GM23338 (cell line): ENCODE measurements around the gene ANO6. TPM values are rescaled to one million over a fixed set of nuclear protein-coding genes. Genes with fewer than 3 reads are reported as not detected.

Experiments used
- ATAC-seq: fragments of 200-7000 bp; cut with Tn5 transposase; 3 replicates; pipeline ENCODE4 v1.9.1; 2020
- DNase-seq: peaks from one replicate; pipeline ENCODE4 v3.0.0-alpha.2; 2015; ENCODE audit warnings: low spot score
- H2AFZ ChIP-seq: fragments of 200-600 bp; sonication (generic); 2 replicates; pipeline ENCODE4 v1.8.0; 2016; ENCODE audit warnings: antibody characterized with exemption, mild to moderate bottlenecking, moderate library complexity
- H3F3A ChIP-seq: fragments of 200-600 bp; sonication (generic); replicated peaks from 2 replicates; pipeline ENCODE4 v1.8.0; 2017; ENCODE audit warnings: antibody characterized with exemption, mixed run types, low read depth
- H3K27ac ChIP-seq: fragments of 200-600 bp; sonication (generic); 2 replicates; pipeline ENCODE4 v1.6.1; 2016; ENCODE audit warnings: low read depth
- H3K27me3 ChIP-seq: fragments of 200-600 bp; sonication (generic); 2 replicates; pipeline ENCODE4 v1.8.0; 2016; ENCODE audit warnings: mild to moderate bottlenecking, mixed run types, moderate library complexity; ENCODE audit not compliant: insufficient read depth
- H3K36me3 ChIP-seq: fragments of 200-600 bp; sonication (generic); 2 replicates; pipeline ENCODE4 v1.8.0; 2016; ENCODE audit warnings: mild to moderate bottlenecking; ENCODE audit not compliant: insufficient read depth
- H3K4me1 ChIP-seq: fragments of 200-600 bp; sonication (generic); 2 replicates; pipeline ENCODE4 v1.8.0; 2016; ENCODE audit warnings: mild to moderate bottlenecking, moderate library complexity; ENCODE audit not compliant: insufficient read depth
- H3K4me2 ChIP-seq: fragments of 200-600 bp; sonication (generic); 2 replicates; pipeline ENCODE4 v1.7.1; 2017; ENCODE audit warnings: mixed run types
- H3K4me3 ChIP-seq: fragments of 200-600 bp; sonication (generic); 2 replicates; pipeline ENCODE4 v1.6.1; 2016; ENCODE audit warnings: mixed run types
- H3K79me2 ChIP-seq: fragments of 200-600 bp; sonication (generic); replicated peaks from 2 replicates; pipeline ENCODE4 v1.8.0; 2017; ENCODE audit warnings: mild to moderate bottlenecking; ENCODE audit not compliant: insufficient read depth
- H3K9me2 ChIP-seq: fragments of 200-600 bp; sonication (generic); 2 replicates; pipeline ENCODE4 v1.8.0; 2017; ENCODE audit not compliant: insufficient read depth
- H4K20me1 ChIP-seq: fragments of 200-600 bp; sonication (generic); replicated peaks from 2 replicates; pipeline ENCODE4 v1.8.0; 2017; ENCODE audit warnings: mild to moderate bottlenecking; ENCODE audit not compliant: insufficient read depth
- H3K27ac Mint-ChIP-seq: 2 replicates; pipeline ENCODE4 v1.8.0; 2020; ENCODE audit warnings: inconsistent platforms, mild to moderate bottlenecking, moderate library complexity, mixed read lengths
- H3K27me3 Mint-ChIP-seq: 3 replicates; pipeline ENCODE4 v1.8.0; 2022; ENCODE audit warnings: low read depth, mild to moderate bottlenecking, moderate library complexity, mixed read lengths, inconsistent platforms; ENCODE audit not compliant: insufficient read depth, poor library complexity
- H3K36me3 Mint-ChIP-seq: 3 replicates; pipeline ENCODE4 v1.8.0; 2021; ENCODE audit warnings: low read depth, mild to moderate bottlenecking, inconsistent platforms, moderate library complexity, mixed read lengths
- H3K4me1 Mint-ChIP-seq: 3 replicates; pipeline ENCODE4 v1.8.0; 2020; ENCODE audit warnings: mild to moderate bottlenecking, inconsistent platforms, mixed read lengths
- H3K4me3 Mint-ChIP-seq: 3 replicates; pipeline ENCODE4 v1.8.0; 2021; ENCODE audit warnings: moderate library complexity, mild to moderate bottlenecking, inconsistent platforms, mixed read lengths
- H3K9me3 Mint-ChIP-seq: 3 replicates; pipeline ENCODE4 v1.8.0; 2020; ENCODE audit warnings: moderate library complexity, mild to moderate bottlenecking, inconsistent platforms, mixed read lengths
- CREB1 ChIP-seq: fragments of 250-450 bp; sonication (Bioruptor Pico); IDR thresholded peaks from 2 replicates; pipeline ENCODE4 v1.5.0; 2020; ENCODE audit warnings: low read depth, mild to moderate bottlenecking, moderate library complexity
- ETS1 ChIP-seq: IDR thresholded peaks from 2 replicates; pipeline ENCODE4 v1.6.1; 2016; ENCODE audit warnings: antibody characterized with exemption
- EZH2 ChIP-seq: fragments of 200-600 bp; sonication (generic); IDR thresholded peaks from one replicate; pipeline ENCODE4 v1.8.0; 2017; ENCODE audit warnings: antibody characterized with exemption, mild to moderate bottlenecking, low read depth; ENCODE audit not compliant: unreplicated experiment
- EZH2phosphoT487 ChIP-seq: fragments of 200-600 bp; sonication (generic); IDR thresholded peaks from one replicate; pipeline ENCODE4 v1.8.1; 2018; ENCODE audit warnings: antibody characterized with exemption; ENCODE audit not compliant: unreplicated experiment
- JUNB ChIP-seq: IDR thresholded peaks from one replicate; pipeline ENCODE4 v1.6.1; 2016; ENCODE audit warnings: antibody characterized with exemption; ENCODE audit not compliant: unreplicated experiment
- NANOG ChIP-seq: IDR thresholded peaks from 2 replicates; pipeline ENCODE4 v1.6.1; 2016; ENCODE audit warnings: antibody characterized with exemption, borderline replicate concordance
- POLR2AphosphoS5 ChIP-seq: IDR thresholded peaks from 2 replicates; pipeline ENCODE4 v1.6.1; 2016; ENCODE audit warnings: antibody characterized with exemption, low read depth
- REST ChIP-seq: IDR thresholded peaks from one replicate; pipeline ENCODE4 v1.6.1; 2018; ENCODE audit warnings: antibody characterized with exemption; ENCODE audit not compliant: unreplicated experiment
- STAT1 ChIP-seq: IDR thresholded peaks from one replicate; pipeline ENCODE4 v1.6.1; 2016; ENCODE audit warnings: antibody characterized with exemption; ENCODE audit not compliant: unreplicated experiment
- ZNF114 ChIP-seq: fragments of 250-450 bp; sonication (Bioruptor Pico); IDR thresholded peaks from 2 replicates; pipeline ENCODE4 v1.5.0; 2020; ENCODE audit warnings: mild to moderate bottlenecking, moderate library complexity
- ZNF331 ChIP-seq: fragments of 250-450 bp; sonication (Bioruptor Pico); IDR thresholded peaks from 2 replicates; pipeline ENCODE4 v1.5.0; 2020; ENCODE audit warnings: low read depth, mild to moderate bottlenecking, moderate library complexity
- ZNF462 ChIP-seq: fragments of 250-450 bp; sonication (Bioruptor Pico); IDR thresholded peaks from 2 replicates; pipeline ENCODE4 v1.5.0; 2020; ENCODE audit warnings: mild to moderate bottlenecking, moderate library complexity
- polyA plus RNA-seq: library from polyadenylated mRNA; unstranded; fragments of >200 nt; fragmentation: Nextera tagmentation; extraction: Ambion mirVana; gene quantifications from 2 replicates; pipeline ENCODE4 v1.2.1, GENCODE V29; 2016
- total RNA-seq: library from RNA; depleted of rRNA; stranded (reverse); fragments of >200 nt; shearing (Covaris generic); gene quantifications from 2 replicates; pipeline ENCODE4 v1.2.3, GENCODE V29; 2014
- TF ChIP-seq, protein P1 (sequence below), 2 experiments: fragments of 200-600 bp in 1 of 2; sonication (generic) in 1 of 2; conservative IDR thresholded peaks; 2 replicates each; pipeline versions ENCODE4 v1.5.1 to v1.6.1; 2016 to 2017; ENCODE audit warnings: antibody characterized with exemption in 2 of 2, low read depth in 2 of 2, mild to moderate bottlenecking in 2 of 2, moderate library complexity in 1 of 2

Gene ANO6
- total and polyA plus RNA-seq, 2 experiments from 2014 or later, result 21.1 to 48.9 TPM

GRCh38 chr12:45322810-45323209 is 106.9 kb downstream of the ANO6 start:
- peaks cover 7% of the 10 kb centered on the region; the same call in 2 of the 3 replicates for H3K4me1 Mint-ChIP-seq
- peaks cover 11% of the 10 kb centered on the region; the same call in 1 of the 2 replicates for H4K20me1 ChIP-seq
- no peak overlapping the region for H3K4me3 Mint-ChIP-seq
- no peaks in the 10 kb centered on the region for H3K36me3 ChIP-seq
- H3K79me2 ChIP-seq, result peaks cover 21% of the 10 kb centered on the region
- no peak for DNase-seq
- H3K27ac ChIP-seq, result no peak overlapping the region
- H3F3A ChIP-seq, result no peaks in the 10 kb centered on the region
- peaks cover 6% of the 10 kb centered on the region for H3K36me3 Mint-ChIP-seq
- H3K9me2 ChIP-seq, result no peaks in the 10 kb centered on the region
- TF ChIP-seq STAT1, result no peak
- TF ChIP-seq REST, result no peak
- no peak for TF ChIP-seq NANOG
- TF ChIP-seq EZH2phosphoT487, result no peak
- TF ChIP-seq ZNF114, result no peak
- TF ChIP-seq EZH2, result no peak
- TF ChIP-seq JUNB, result no peak
- no peak for TF ChIP-seq POLR2AphosphoS5
- no peak for TF ChIP-seq ZNF331
- no peak for TF ChIP-seq CREB1 (CRISPR knock-in tag)
- TF ChIP-seq ETS1, result no peak
- no peak for TF ChIP-seq ZNF462 (CRISPR knock-in tag)
- TF ChIP-seq, protein P1, sequence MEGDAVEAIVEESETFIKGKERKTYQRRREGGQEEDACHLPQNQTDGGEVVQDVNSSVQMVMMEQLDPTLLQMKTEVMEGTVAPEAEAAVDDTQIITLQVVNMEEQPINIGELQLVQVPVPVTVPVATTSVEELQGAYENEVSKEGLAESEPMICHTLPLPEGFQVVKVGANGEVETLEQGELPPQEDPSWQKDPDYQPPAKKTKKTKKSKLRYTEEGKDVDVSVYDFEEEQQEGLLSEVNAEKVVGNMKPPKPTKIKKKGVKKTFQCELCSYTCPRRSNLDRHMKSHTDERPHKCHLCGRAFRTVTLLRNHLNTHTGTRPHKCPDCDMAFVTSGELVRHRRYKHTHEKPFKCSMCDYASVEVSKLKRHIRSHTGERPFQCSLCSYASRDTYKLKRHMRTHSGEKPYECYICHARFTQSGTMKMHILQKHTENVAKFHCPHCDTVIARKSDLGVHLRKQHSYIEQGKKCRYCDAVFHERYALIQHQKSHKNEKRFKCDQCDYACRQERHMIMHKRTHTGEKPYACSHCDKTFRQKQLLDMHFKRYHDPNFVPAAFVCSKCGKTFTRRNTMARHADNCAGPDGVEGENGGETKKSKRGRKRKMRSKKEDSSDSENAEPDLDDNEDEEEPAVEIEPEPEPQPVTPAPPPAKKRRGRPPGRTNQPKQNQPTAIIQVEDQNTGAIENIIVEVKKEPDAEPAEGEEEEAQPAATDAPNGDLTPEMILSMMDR (conservative IDR thresholded peaks at IDR 0.05; ENCODE audit: low read depth in 2 of 2), result no peak
- no peak overlapping the region for H2AFZ ChIP-seq
- H3K27ac Mint-ChIP-seq, result no peak overlapping the region
- H3K9me3 Mint-ChIP-seq, result peaks cover 1% of the 10 kb centered on the region; the same call in 2 of the 3 replicates
- no peak overlapping the region for H3K4me3 ChIP-seq
- no peak for ATAC-seq
- no peaks in the 10 kb centered on the region for H3K27me3 Mint-ChIP-seq
- no peak overlapping the region for H3K4me2 ChIP-seq
- no peaks in the 10 kb centered on the region for H3K4me1 ChIP-seq
- no peaks in the 10 kb centered on the region for H3K27me3 ChIP-seq
